Inflammatory macrophage treated with lipopolysaccharide for 4 hours (primary cell): ENCODE results near the gene CCSER2.
"Not testable (repeated sequence)": the region's sequence is repeated elsewhere in the genome, so short reads cannot be mapped to it uniquely, and the experiment has no call there.

Experiments
- DNase-seq: peaks from one replicate; pipeline ENCODE4 v3.0.0-alpha.2; 2020

The CCSER2 gene

DNA sequence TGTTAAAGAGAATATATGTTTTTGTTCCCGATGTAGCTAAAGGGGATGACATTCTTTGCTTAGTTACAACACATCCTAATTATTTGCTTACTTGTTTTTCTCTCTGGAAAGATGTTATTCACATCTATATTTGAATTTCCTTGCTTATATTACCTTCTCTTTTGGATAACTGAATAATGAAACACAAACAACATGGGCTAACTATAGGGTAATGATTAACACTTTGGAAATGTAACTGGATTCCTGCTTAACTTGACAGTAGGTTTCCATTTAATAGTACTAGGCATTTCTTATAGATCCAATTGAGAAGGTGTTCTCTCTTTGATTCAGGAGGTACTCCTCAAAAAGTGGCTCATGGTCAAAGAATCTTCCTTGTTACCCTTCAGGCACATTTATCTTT is 141.1 kb downstream of the CCSER2 start:
- no peak for DNase-seq

- no peak for DNase-seq
Observed at GRCh38 chr10:84473136-84473535, 144.7 kb downstream of the CCSER2 start.

GRCh38 chr10:84477398-84478128 is 149.2 kb downstream of the CCSER2 start:
- DNase-seq = no peak

DNA sequence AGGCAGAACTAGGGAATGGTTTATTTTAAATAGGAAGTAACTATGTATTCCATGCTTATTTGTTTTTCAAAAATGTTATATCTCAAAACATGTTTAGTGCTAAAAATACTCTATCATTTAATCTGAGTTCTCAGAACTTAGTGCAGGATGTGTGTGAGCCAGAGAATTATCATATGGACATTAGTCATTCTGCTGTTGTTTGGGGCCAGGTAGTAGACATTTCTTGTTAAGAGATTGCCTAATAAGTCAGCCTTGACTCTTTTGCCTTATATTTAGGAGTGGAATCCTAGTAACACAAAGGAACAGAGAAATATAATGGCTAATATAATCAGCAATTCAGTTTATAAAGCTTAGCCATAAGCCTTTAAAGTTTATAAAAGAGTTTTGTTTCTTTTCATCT is 149.8 kb downstream of the CCSER2 start:
- DNase-seq = no peak

DNA sequence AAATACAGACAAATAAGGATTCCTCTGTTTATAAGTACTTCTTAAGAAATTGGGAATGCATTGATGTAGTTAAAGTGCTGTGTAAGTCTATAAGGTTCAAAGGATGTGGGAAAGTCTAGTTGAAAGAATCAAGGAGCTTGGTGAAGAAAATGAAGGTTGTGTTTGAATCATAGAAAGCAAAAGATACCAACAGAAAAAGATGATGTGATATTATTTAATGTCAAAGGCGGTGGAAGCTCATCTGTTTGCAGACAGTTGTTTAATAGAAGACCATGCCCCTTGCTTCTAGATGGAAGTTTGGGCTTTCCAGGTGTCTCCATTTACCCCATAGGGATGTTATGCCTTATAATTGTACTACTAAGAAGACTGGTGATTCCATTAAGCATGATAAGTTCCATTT is 150.3 kb downstream of the CCSER2 start:
- DNase-seq = no peak

DNA sequence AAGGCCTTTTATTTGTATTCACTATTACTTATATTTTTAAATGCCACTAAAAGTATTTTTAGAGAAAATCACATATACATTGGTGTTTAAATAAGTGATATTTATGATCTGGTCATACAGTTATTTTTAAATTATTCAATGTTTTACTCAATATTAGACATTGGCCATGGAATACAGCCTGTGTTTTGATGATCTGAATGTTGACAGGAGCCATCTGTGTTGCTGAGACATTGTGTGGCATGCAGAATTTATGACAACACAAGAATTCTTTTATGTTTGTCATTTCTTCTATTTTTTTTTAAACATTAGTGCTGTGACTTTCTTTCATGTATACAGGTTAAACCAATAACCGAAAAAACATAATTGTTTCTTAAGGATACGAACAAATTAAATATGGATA is 156.2 kb downstream of the CCSER2 start:
- DNase-seq = no peak

- peak; percentile 72 for DNase-seq
Observed at GRCh38 chr10:84493361-84493760, 165.0 kb downstream of the CCSER2 start.

DNA sequence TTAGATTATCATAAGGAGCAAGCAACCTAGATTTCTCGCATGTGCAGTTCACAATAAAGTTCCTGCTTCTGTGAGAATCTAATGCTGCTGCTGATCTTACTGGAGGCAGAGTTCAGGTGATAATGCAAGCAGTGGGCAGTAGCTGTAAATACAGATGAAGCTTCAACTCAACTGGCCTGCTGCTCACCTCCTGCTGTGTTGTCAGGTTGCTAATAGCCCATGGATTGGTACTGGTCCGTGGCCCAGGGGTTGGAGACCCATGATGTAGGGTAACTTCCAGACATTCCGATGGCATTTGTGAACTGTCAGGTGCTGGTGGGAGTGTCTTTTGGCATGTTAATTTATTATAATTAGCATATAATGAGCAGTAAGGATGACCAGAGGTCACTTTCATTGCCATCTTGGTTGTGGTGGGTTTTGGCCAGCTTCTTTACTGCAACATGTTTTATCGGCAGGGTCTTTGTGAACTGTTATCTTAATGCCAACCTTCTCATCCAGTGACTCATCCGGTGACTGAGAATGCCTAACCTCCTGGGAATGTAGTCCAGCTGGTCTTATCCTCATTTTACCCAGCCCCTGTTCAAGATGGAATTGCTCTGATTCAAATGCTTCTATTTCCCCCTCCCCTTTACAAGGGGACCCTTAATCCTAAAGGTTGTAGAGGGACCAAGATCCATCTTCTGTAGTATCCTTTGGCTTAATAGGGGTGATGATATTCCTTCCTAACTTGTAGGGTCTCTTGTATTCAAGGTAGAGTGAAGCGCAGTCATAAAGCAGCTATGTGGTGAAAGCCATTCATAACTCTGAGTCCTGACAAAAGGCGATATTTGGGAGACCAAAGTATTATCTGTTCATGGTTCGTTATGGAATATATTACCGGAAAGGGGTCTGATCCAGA is 165.8 kb downstream of the CCSER2 start:
- DNase-seq = no peak

DNA sequence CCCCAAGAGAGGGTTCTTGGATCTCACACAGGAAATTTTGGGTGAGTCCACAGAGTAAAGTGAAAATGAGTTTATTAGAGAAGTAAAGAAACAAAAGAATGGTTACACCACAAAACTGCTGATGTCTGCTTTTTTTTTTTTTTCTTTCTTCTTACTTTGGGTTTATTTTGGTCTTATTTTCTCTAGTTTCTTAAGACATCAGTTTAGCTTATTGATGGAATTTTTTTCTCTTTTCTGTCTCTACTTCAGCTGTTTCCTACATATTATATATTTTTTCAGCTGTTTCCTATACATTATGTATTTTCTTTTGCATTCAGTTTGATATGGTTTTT is 166.4 kb downstream of the CCSER2 start:
- no peak for DNase-seq

DNA sequence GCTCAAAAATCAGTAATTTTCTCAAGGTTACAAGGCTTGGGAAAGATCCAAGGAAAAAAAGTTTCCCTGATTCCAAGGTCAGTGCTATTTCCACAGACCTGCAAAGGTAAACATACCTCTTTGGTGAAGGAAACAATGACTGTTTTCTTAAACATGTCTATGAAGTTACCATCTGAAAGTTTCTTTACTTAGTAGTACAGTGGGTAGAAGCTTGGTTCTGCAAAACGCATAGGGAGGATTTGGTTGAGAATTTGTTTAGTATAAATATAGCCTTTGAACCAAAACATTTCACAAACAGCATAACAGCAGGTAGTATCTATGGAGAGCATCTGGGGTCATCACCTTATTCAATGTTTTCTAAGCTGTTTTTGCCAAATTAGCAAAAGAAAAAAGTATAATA is 169.6 kb downstream of the CCSER2 start:
- no peak for DNase-seq

GRCh38 chr10:84499039-84499438 is 170.7 kb downstream of the CCSER2 start:
- not testable (repeated sequence) for DNase-seq

DNA sequence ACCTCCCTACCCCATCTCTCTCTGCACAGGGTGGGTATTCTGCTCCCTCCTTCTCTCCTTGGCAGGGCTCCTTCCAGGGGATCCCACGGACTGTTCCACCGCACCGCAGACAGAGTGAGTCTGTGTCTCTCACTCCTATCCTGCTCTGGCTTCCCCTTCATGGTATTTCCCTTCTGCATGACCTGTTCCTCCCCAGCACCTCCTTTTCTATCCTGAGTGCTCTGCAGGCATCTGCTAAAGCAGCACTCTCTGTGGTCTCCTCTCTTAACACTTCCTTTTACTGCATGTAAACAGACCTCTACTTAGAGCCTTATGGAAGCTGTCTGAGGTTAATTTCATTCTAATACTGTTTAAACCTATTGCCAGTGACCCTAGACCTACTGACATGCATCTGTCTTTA is 171.5 kb downstream of the CCSER2 start:
- no peak for DNase-seq

- no peak for DNase-seq
Observed at GRCh38 chr10:84510121-84510520, 181.7 kb downstream of the CCSER2 start.

- no peak for DNase-seq
Observed at GRCh38 chr10:84511106-84511505, 182.7 kb downstream of the CCSER2 start.

- no peak for DNase-seq
Observed at GRCh38 chr10:84511709-84512285, 183.4 kb downstream of the CCSER2 start.

- DNase-seq = no peak
Observed at GRCh38 chr10:84517554-84517953, 189.2 kb downstream of the CCSER2 start.

GRCh38 chr10:84519235-84519634 is 190.8 kb downstream of the CCSER2 start:
- DNase-seq = no peak

DNA sequence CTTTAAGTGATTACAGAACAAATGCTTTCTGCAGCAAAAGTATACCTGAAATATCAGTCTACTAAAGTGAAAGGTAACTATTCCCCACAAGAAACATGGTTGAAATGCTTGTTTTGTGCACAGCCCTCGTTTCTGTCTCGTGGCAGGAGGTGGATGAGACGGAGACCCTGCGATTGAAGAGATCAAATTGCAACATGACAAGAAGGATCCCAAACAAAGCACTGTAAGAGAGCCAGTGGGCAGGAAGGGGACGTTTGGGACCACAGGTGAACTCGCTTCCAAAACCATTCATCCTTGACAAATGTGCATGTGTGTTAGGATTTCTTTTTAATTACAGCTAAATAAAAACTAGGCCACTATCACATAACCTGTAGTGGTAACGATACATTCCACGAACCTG is 192.6 kb downstream of the CCSER2 start:
- DNase-seq = no peak

DNA sequence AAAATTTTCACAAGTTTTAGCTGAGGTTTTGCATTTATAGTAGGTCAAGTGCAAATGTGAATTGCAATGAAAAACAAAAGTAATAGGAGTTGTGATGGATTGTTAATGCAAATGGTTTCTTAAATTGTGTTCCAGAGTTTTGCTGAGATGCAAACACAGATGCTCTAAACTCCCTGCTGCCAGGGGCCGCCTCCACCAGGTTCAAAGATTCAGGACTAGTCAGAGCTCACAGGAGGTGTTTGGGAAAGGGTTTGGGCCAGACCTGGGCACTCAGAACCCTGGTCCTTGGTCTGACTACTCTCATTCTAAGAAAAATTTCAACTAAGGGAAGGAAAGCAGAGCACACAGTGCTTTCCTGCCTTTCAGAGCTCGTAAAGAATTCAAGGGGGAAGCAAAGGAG is 193.1 kb downstream of the CCSER2 start:
- no peak for DNase-seq

GRCh38 chr10:84522612-84523462 is 194.4 kb downstream of the CCSER2 start:
- no peak for DNase-seq

GRCh38 chr10:84523526-84523925 is 195.1 kb downstream of the CCSER2 start:
- no peak for DNase-seq

GRCh38 chr10:84524435-84524834 is 196.0 kb downstream of the CCSER2 start:
- DNase-seq = no peak
